Stimulated activated CD8-positive, alpha-beta memory T cell treated with anti-CD3 and anti-CD28 coated beads, Interleukin-4, amount 100 ng/mL, for 48 hours (primary cell): Measurements from ENCODE around the gene WNT5B.
"Not testable (repeated sequence)": the region's sequence is repeated elsewhere in the genome, so short reads cannot be mapped to it uniquely, and the experiment has no call there.

Source experiments
- DNase-seq: peaks from one replicate; pipeline ENCODE4 v3.0.0-alpha.2; 2020

WNT5B gene

GRCh38 chr12:1692895-1693610, 64.0 kb downstream of the WNT5B start:
- no peak for DNase-seq

- DNase-seq: not testable (repeated sequence)
These were observed 66.1 kb downstream of the WNT5B start for GRCh38 chr12:1695097-1695496.

GRCh38 chr12:1695886-1696670, 67.0 kb downstream of the WNT5B start:
- DNase-seq: no peak

- DNase-seq: no peak
These were observed 67.8 kb downstream of the WNT5B start for GRCh38 chr12:1696800-1697199.
